PFSK-1 (cell line): ENCODE data around the gene LCOR.

Source experiments
- POLR2AphosphoS5 ChIP-seq: IDR thresholded peaks from 2 replicates; pipeline ENCODE4 v1.6.1; 2012; ENCODE audit warnings: low read depth, mild to moderate bottlenecking, control low read depth, low read length, moderate library complexity
- SIN3A ChIP-seq: IDR thresholded peaks from 2 replicates; pipeline ENCODE4 v1.6.1; 2012; ENCODE audit warnings: mild to moderate bottlenecking, low read length, moderate library complexity, borderline replicate concordance; ENCODE audit not compliant: insufficient read depth
- TF ChIP-seq, protein P1 (sequence below), 2 experiments: IDR thresholded peaks; 2 replicates each; pipeline versions ENCODE4 v1.6.1 to v1.8.0; 2011 to 2012; ENCODE audit warnings: low read depth in 2 of 2, low read length in 2 of 2, control low read depth in 1 of 2, inconsistent platforms in 1 of 2, mild to moderate bottlenecking in 1 of 2, moderate library complexity in 1 of 2; ENCODE audit not compliant: insufficient read depth in 1 of 2

GRCh38 chr10:96829029-96829773, 2.9 kb upstream of the LCOR start:
- no peak for TF ChIP-seq POLR2AphosphoS5
- TF ChIP-seq, protein P1, sequence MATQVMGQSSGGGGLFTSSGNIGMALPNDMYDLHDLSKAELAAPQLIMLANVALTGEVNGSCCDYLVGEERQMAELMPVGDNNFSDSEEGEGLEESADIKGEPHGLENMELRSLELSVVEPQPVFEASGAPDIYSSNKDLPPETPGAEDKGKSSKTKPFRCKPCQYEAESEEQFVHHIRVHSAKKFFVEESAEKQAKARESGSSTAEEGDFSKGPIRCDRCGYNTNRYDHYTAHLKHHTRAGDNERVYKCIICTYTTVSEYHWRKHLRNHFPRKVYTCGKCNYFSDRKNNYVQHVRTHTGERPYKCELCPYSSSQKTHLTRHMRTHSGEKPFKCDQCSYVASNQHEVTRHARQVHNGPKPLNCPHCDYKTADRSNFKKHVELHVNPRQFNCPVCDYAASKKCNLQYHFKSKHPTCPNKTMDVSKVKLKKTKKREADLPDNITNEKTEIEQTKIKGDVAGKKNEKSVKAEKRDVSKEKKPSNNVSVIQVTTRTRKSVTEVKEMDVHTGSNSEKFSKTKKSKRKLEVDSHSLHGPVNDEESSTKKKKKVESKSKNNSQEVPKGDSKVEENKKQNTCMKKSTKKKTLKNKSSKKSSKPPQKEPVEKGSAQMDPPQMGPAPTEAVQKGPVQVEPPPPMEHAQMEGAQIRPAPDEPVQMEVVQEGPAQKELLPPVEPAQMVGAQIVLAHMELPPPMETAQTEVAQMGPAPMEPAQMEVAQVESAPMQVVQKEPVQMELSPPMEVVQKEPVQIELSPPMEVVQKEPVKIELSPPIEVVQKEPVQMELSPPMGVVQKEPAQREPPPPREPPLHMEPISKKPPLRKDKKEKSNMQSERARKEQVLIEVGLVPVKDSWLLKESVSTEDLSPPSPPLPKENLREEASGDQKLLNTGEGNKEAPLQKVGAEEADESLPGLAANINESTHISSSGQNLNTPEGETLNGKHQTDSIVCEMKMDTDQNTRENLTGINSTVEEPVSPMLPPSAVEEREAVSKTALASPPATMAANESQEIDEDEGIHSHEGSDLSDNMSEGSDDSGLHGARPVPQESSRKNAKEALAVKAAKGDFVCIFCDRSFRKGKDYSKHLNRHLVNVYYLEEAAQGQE (IDR thresholded peaks at IDR 0.05; ENCODE audit: insufficient read depth in 1 of 2, low read depth in 2 of 2, low read length in 2 of 2) = no peak
- no peak for TF ChIP-seq SIN3A
